ENCODE data around the gene RBPJ.
"Not testable (repeated sequence)": the region's sequence is repeated elsewhere in the genome, so short reads cannot be mapped to it uniquely, and the experiment has no call there.

Gene RBPJ

GRCh38 chr4:26343038-26343398 is 22.2 kb downstream of the RBPJ start:
- DNase-seq, result no peak

GRCh38 chr4:26344901-26345564 is 24.2 kb downstream of the RBPJ start:
- no peak for DNase-seq

- DNase-seq, result no peak
These were observed 24.7 kb downstream of the RBPJ start for GRCh38 chr4:26345565-26345938.

GRCh38 chr4:26346203-26346620 is 25.4 kb downstream of the RBPJ start:
- no peak for DNase-seq

GRCh38 chr4:26349496-26349895 is 28.7 kb downstream of the RBPJ start:
- DNase-seq, result no peak

GRCh38 chr4:26351685-26352084 is 30.9 kb downstream of the RBPJ start:
- no peak for DNase-seq

GRCh38 chr4:26354491-26354890 is 33.7 kb downstream of the RBPJ start:
- DNase-seq, result no peak

- DNase-seq, result no peak
These were observed 34.7 kb downstream of the RBPJ start for GRCh38 chr4:26355392-26356052.

- DNase-seq, result no peak
These were observed 35.3 kb downstream of the RBPJ start for GRCh38 chr4:26356081-26356501.

GRCh38 chr4:26359521-26359920 is 38.7 kb downstream of the RBPJ start:
- DNase-seq, result not testable (repeated sequence)

- no peak for DNase-seq
These were observed 39.5 kb downstream of the RBPJ start for GRCh38 chr4:26360273-26360672.

GRCh38 chr4:26360864-26361263 is 40.0 kb downstream of the RBPJ start:
- DNase-seq, result no peak

GRCh38 chr4:26361297-26361696 is 40.5 kb downstream of the RBPJ start:
- DNase-seq, result no peak

- no peak for DNase-seq
These were observed 42.1 kb downstream of the RBPJ start for GRCh38 chr4:26362745-26363439.

- DNase-seq, result no peak
These were observed 44.8 kb downstream of the RBPJ start for GRCh38 chr4:26365537-26366150.

GRCh38 chr4:26367811-26368210 is 47.0 kb downstream of the RBPJ start:
- no peak for DNase-seq

GRCh38 chr4:26368685-26369084 is 47.9 kb downstream of the RBPJ start:
- DNase-seq, result no peak

- no peak for DNase-seq
These were observed 48.3 kb downstream of the RBPJ start for GRCh38 chr4:26369132-26369531.

- DNase-seq, result no peak
These were observed 48.8 kb downstream of the RBPJ start for GRCh38 chr4:26369581-26369980.

GRCh38 chr4:26372076-26372475 is 51.3 kb downstream of the RBPJ start:
- DNase-seq, result no peak

GRCh38 chr4:26372525-26373172 is 51.8 kb downstream of the RBPJ start:
- no peak for DNase-seq

GRCh38 chr4:26375551-26375950 is 54.7 kb downstream of the RBPJ start:
- no peak for DNase-seq

Data from right forelimb (tissue), 1 donor.